Right kidney (tissue), 9 donors: Measurements from ENCODE around the gene MAP2K7.
A peak's percentile ranks its signal among the peaks of the same experiment; 100 is the strongest.
"Not testable (repeated sequence)": the region's sequence is repeated elsewhere in the genome, so short reads cannot be mapped to it uniquely, and the experiment has no call there.

Experiments used
- DNase-seq: peaks from one replicate; pipeline ENCODE4 v3.0.0-alpha.2; 2016
- long read RNA-seq, 8 donors: transcript quantifications; one replicate each; lab custom pipeline, GENCODE V29; 2026

MAP2K7 gene
- long read RNA-seq, donor 1, transcript MAP2K7-201 (11 exons, 3,361 nt): major isoform, 6 of 58 reads
- long read RNA-seq, donor 1, partial matches to known transcripts: 52 of 58 reads
- long read RNA-seq, donor 1, other reads (novel, unspliced or antisense): 0 of 58 reads
- long read RNA-seq, donor 2, partial matches to known transcripts: 0 of 3 reads
- long read RNA-seq, donor 2, other reads (novel, unspliced or antisense): 0 of 3 reads
- long read RNA-seq, donor 3, partial matches to known transcripts: 0 of 4 reads
- long read RNA-seq, donor 3, other reads (novel, unspliced or antisense): 0 of 4 reads
- long read RNA-seq, donor 4, transcript MAP2K7-201 (11 exons, 3,361 nt): major isoform, 6 of 7 reads
- long read RNA-seq, donor 4, partial matches to known transcripts: 0 of 7 reads
- long read RNA-seq, donor 4, other reads (novel, unspliced or antisense): 0 of 7 reads
- long read RNA-seq, donor 5, transcript MAP2K7-201 (11 exons, 3,361 nt): major isoform, 6 of 6 reads
- long read RNA-seq, donor 5, partial matches to known transcripts: 0 of 6 reads
- long read RNA-seq, donor 5, other reads (novel, unspliced or antisense): 0 of 6 reads
- long read RNA-seq, donor 6, transcript MAP2K7-201 (11 exons, 3,361 nt): major isoform, 6 of 6 reads
- long read RNA-seq, donor 6, partial matches to known transcripts: 0 of 6 reads
- long read RNA-seq, donor 6, other reads (novel, unspliced or antisense): 0 of 6 reads
- long read RNA-seq, donor 7: 0 reads
- long read RNA-seq, donor 8, transcript MAP2K7-201 (11 exons, 3,361 nt): major isoform, 7 of 7 reads
- long read RNA-seq, donor 8, partial matches to known transcripts: 0 of 7 reads
- long read RNA-seq, donor 8, other reads (novel, unspliced or antisense): 0 of 7 reads

- peak; percentile 99 for DNase-seq
Measured at GRCh38 chr19:7903244-7904073, at the start of gene MAP2K7. TSS of gene MAP2K7 (plus strand) at chr19:7903877. CDS start at chr19:7903945, 68 bp downstream.

GRCh38 chr19:7855426-7856108 lies 48.1 kb upstream of the MAP2K7 start:
- DNase-seq: no peak

GRCh38 chr19:7856109-7856591 lies 47.5 kb upstream of the MAP2K7 start:
- DNase-seq: no peak

- DNase-seq: no peak
Measured at GRCh38 chr19:7856679-7857663, 46.7 kb upstream of the MAP2K7 start.

GRCh38 chr19:7857727-7858108 lies 46.0 kb upstream of the MAP2K7 start:
- no peak for DNase-seq

GRCh38 chr19:7858109-7858770 lies 45.4 kb upstream of the MAP2K7 start:
- DNase-seq: no peak

- not testable (repeated sequence) for DNase-seq
Measured at GRCh38 chr19:7859087-7859486, 44.6 kb upstream of the MAP2K7 start.

- DNase-seq: no peak
Measured at GRCh38 chr19:7859831-7860713, 43.6 kb upstream of the MAP2K7 start.

- DNase-seq: no peak
Measured at GRCh38 chr19:7860714-7861618, 42.7 kb upstream of the MAP2K7 start.

- peak; percentile 80 for DNase-seq
Measured at GRCh38 chr19:7861619-7862412, 41.9 kb upstream of the MAP2K7 start.

GRCh38 chr19:7862413-7862951 lies 41.2 kb upstream of the MAP2K7 start:
- no peak for DNase-seq

- DNase-seq: peak; percentile 62
Measured at GRCh38 chr19:7863157-7863970, 40.3 kb upstream of the MAP2K7 start.

GRCh38 chr19:7863971-7864689 lies 39.5 kb upstream of the MAP2K7 start:
- no peak for DNase-seq

- no peak for DNase-seq
Measured at GRCh38 chr19:7864690-7865074, 39.0 kb upstream of the MAP2K7 start.
